ENCODE data around the gene TNRC6C. TPM values are rescaled to one million over a fixed set of nuclear protein-coding genes. Genes with fewer than 3 reads are reported as not detected.
A peak's percentile ranks its signal among the peaks of the same experiment; 100 is the strongest.

TNRC6C gene
- polyA plus RNA-seq, 3 donors = 0.38 to 0.80 (median 0.46) TPM

GRCh38 chr17:78130437-78131101 is 172.1 kb downstream of the TNRC6C start, which contains the start of gene TMC8:
Gene TMC8 (plus strand): TSS chr17:78130771. CDS start chr17:78131589, 818 bp downstream.
- TF ChIP-seq CTCF (IDR thresholded peaks at IDR 0.05) = no peak
- WGBS (ENCODE audit: insufficient coverage) = 0% methylated on average over 6 of the region's 10 CpGs
- no peaks in the 10 kb centered on the region for H3K27me3 Mint-ChIP-seq (ENCODE audit: low read depth in 3 of 3)
- Histone ChIP-seq H3K4me1 (ENCODE audit: control insufficient read depth in 1 of 2, insufficient read depth in 2 of 2, low read length in 2 of 2) (peaks cover 69 to 91% of the 10 kb centered on the region in 2 donors), H3K27me3 (ENCODE audit: control insufficient read depth in 2 of 2, insufficient read depth in 2 of 2, low read length in 2 of 2) (no peaks in the 10 kb centered on the region), H3K27ac (ENCODE audit: low read depth in 1 of 2, low read length in 2 of 2) (peak within 1 kb of the TSS; percentile 66 to 85), H4K20me1 (ENCODE audit: insufficient read depth, low read length) (peaks cover 57% of the 10 kb centered on the region), H3K36me3 (replicated peaks in 1 of 2; ENCODE audit: control insufficient read depth in 1 of 2, insufficient read depth in 2 of 2, low read length in 2 of 2) (peaks cover 31 to 33% of the 10 kb centered on the region in 2 donors), H3K4me3 (replicated peaks in 1 of 3; ENCODE audit: low read depth in 2 of 3, low read length in 3 of 3) (peak within 1 kb of the TSS; percentile 63 to 96 (median 73)), H3K4me2 (replicated peaks; ENCODE audit: extremely low read depth, low read length, poor library complexity, severe bottlenecking) (peak within 1 kb of the TSS; percentile 100), H3K79me2 (ENCODE audit: insufficient read depth, low read length) (peaks cover 90% of the 10 kb centered on the region), H2AFZ (ENCODE audit: insufficient read depth, low read depth, low read length, poor library complexity, severe bottlenecking) (peak within 1 kb of the TSS; percentile 69), H3K9ac (ENCODE audit: insufficient read depth, low read length, poor library complexity, severe bottlenecking) (peak within 1 kb of the TSS; percentile 60), H3K9me3 (replicated peaks in 1 of 2; ENCODE audit: control insufficient read depth in 1 of 2, insufficient read depth in 1 of 2, low read length in 2 of 2) (no peaks in the 10 kb centered on the region)
- H3K9me3 Mint-ChIP-seq = no peaks in the 10 kb centered on the region
- H3K36me3 Mint-ChIP-seq = peaks cover 28 to 32% of the 10 kb centered on the region in 2 donors
- intact Hi-C loops (cut with micrococcal nuclease) = no loop called here
- peak; percentile 57 to 78 (median 73) for DNase-seq
- H3K27ac Mint-ChIP-seq = peak within 1 kb of the TSS; percentile 89 to 95 (median 93)
- peak within 1 kb of the TSS; percentile 89 to 94 for H3K4me3 Mint-ChIP-seq
- peaks cover 66% of the 10 kb centered on the region for H3K4me1 Mint-ChIP-seq

GRCh38 chr17:78131172-78132083 is 172.9 kb downstream of the TNRC6C start:
- H3K36me3 ChIP-seq (replicated peaks in 1 of 2; ENCODE audit: control insufficient read depth in 1 of 2, insufficient read depth in 2 of 2, low read length in 2 of 2) = peaks cover 31 to 34% of the 10 kb centered on the region in 2 donors
- H3K4me3 Mint-ChIP-seq = peak overlapping the region; percentile 89 to 94
- no peaks in the 10 kb centered on the region for H3K27me3 ChIP-seq (ENCODE audit: control insufficient read depth in 2 of 2, insufficient read depth in 2 of 2, low read length in 2 of 2)
- H3K27me3 Mint-ChIP-seq (ENCODE audit: low read depth in 3 of 3) = no peaks in the 10 kb centered on the region
- DNase-seq = no peak
- peaks cover 35 to 38% of the 10 kb centered on the region in 2 donors for H3K36me3 Mint-ChIP-seq
- no peaks in the 10 kb centered on the region for H3K9me3 ChIP-seq (replicated peaks in 1 of 2; ENCODE audit: control insufficient read depth in 1 of 2, insufficient read depth in 1 of 2, low read length in 2 of 2)
- H2AFZ ChIP-seq (ENCODE audit: insufficient read depth, low read depth, low read length, poor library complexity, severe bottlenecking) = peak overlapping the region; percentile 69
- peak overlapping the region; percentile 100 for H3K4me2 ChIP-seq (replicated peaks; ENCODE audit: extremely low read depth, low read length, poor library complexity, severe bottlenecking)
- WGBS (ENCODE audit: insufficient coverage) = under 1% methylated on average over 70 of the region's 74 CpGs
- H3K27ac Mint-ChIP-seq = peak overlapping the region; percentile 53 to 95 (median 93)
- H4K20me1 ChIP-seq (ENCODE audit: insufficient read depth, low read length) = peaks cover 56% of the 10 kb centered on the region
- peaks cover 68% of the 10 kb centered on the region for H3K4me1 Mint-ChIP-seq
- no peaks in the 10 kb centered on the region for H3K9me3 Mint-ChIP-seq
- no peak for TF ChIP-seq CTCF (IDR thresholded peaks at IDR 0.05)
- peak overlapping the region; percentile 60 for H3K9ac ChIP-seq (ENCODE audit: insufficient read depth, low read length, poor library complexity, severe bottlenecking)
- H3K4me3 ChIP-seq (replicated peaks in 1 of 3; ENCODE audit: low read depth in 2 of 3, low read length in 3 of 3) = peak overlapping the region; percentile 63 to 96 (median 73)
- H3K27ac ChIP-seq (ENCODE audit: low read depth in 1 of 2, low read length in 2 of 2) = peak overlapping the region; percentile 66 to 85
- peaks cover 81% of the 10 kb centered on the region for H3K79me2 ChIP-seq (ENCODE audit: insufficient read depth, low read length)
- intact Hi-C loops (cut with micrococcal nuclease) = no loop called here
- peaks cover 62 to 86% of the 10 kb centered on the region in 2 donors for H3K4me1 ChIP-seq (ENCODE audit: control insufficient read depth in 1 of 2, insufficient read depth in 2 of 2, low read length in 2 of 2)

All from CD14-positive monocyte (primary cell).